AG04450 (cell line): ENCODE results near the gene DHX57. TPM values are rescaled to one million over a fixed set of nuclear protein-coding genes. Genes with fewer than 3 reads are reported as not detected.

Experiments
- CTCF ChIA-PET: fragments of 300-600, 350-600 bp; formaldehyde crosslinking; extraction: SDS; loops from one replicate; lab custom pipeline; 2022; ENCODE audit warnings: antibody characterized with exemption, inconsistent platforms; lab: Charles Lee
- POLR2A ChIA-PET: fragments of 350-600 bp; formaldehyde crosslinking; extraction: SDS; loops from one replicate; lab custom pipeline; 2021; ENCODE audit warnings: antibody characterized with exemption, inconsistent platforms; lab: Yijun Ruan, JAX
- DNase-seq: peaks from one replicate; pipeline ENCODE4 v3.0.0-alpha.2; 2011; ENCODE audit warnings: low read depth, low spot score
- H3K27ac ChIP-seq: one replicate; pipeline ENCODE4 v1.5.1; 2012; ENCODE audit warnings: low read depth, low read length, control low read depth
- H3K27me3 ChIP-seq: one replicate; pipeline ENCODE4 v1.6.0; 2012; ENCODE audit warnings: low read length; ENCODE audit not compliant: control insufficient read depth, insufficient read depth
- H3K4me3 ChIP-seq: 2 replicates; pipeline ENCODE4 v1.5.1; 2011; ENCODE audit warnings: mild to moderate bottlenecking, low read depth, low read length, control low read depth
- H3K9me3 ChIP-seq: 2 replicates; pipeline ENCODE4 v1.5.1; 2012; ENCODE audit warnings: low read length; ENCODE audit not compliant: control insufficient read depth, insufficient read depth
- polyA plus RNA-seq: library from polyadenylated mRNA; depleted of rRNA; stranded (reverse); fragments of >200 nt; gene quantifications from 2 replicates; pipeline ENCODE4 v1.2.3, GENCODE V29; 2011
- TF ChIP-seq, protein P1 (sequence below): IDR thresholded peaks from 2 replicates; pipeline ENCODE4 v1.5.1; 2011; ENCODE audit warnings: low read depth, low read length, control low read depth, inconsistent platforms

DHX57 gene
- polyA plus RNA-seq, 1 experiment: 23.3 TPM

DNA sequence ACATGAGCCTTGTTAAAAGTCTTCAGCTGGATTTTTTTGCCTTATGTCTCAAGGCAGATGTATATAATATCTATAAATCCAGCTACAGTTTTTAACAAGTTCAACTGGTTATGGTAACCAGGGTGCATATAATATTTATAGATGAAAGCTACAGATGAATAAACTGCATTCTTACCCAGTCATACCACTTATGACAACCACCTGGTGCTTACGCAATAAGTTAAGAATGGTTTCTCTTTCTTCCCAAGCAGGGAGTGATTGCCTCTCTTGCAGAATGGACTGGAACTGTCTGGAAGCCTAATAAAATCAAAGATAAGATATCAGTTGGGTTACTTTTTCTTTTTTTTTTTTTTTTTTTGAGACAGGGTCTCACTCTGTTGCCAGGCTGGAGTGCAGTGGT, 19.6 kb downstream of the DHX57 start:
- CTCF ChIA-PET: interaction anchor here (0.7 to 1.4 kb wide), 3 partner anchors 21 to 373 kb away, joined by 3 to 7 read pairs (median 3); no protein-coding TSS in a partner anchor
- H3K9me3 ChIP-seq: no peaks in the 10 kb centered on the region
- TF ChIP-seq, protein P1, sequence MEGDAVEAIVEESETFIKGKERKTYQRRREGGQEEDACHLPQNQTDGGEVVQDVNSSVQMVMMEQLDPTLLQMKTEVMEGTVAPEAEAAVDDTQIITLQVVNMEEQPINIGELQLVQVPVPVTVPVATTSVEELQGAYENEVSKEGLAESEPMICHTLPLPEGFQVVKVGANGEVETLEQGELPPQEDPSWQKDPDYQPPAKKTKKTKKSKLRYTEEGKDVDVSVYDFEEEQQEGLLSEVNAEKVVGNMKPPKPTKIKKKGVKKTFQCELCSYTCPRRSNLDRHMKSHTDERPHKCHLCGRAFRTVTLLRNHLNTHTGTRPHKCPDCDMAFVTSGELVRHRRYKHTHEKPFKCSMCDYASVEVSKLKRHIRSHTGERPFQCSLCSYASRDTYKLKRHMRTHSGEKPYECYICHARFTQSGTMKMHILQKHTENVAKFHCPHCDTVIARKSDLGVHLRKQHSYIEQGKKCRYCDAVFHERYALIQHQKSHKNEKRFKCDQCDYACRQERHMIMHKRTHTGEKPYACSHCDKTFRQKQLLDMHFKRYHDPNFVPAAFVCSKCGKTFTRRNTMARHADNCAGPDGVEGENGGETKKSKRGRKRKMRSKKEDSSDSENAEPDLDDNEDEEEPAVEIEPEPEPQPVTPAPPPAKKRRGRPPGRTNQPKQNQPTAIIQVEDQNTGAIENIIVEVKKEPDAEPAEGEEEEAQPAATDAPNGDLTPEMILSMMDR: no peak
- H3K4me3 ChIP-seq: no peak overlapping the region
- peak; percentile 2 for DNase-seq
- POLR2A ChIA-PET: interaction anchor here (0.7 to 1.5 kb wide), 2 partner anchors 105 to 347 kb away, joined by 5 to 6 read pairs; partner anchors contain the start of gene SRSF7
- H3K27ac ChIP-seq: no peak overlapping the region
- no peaks in the 10 kb centered on the region for H3K27me3 ChIP-seq

DNA sequence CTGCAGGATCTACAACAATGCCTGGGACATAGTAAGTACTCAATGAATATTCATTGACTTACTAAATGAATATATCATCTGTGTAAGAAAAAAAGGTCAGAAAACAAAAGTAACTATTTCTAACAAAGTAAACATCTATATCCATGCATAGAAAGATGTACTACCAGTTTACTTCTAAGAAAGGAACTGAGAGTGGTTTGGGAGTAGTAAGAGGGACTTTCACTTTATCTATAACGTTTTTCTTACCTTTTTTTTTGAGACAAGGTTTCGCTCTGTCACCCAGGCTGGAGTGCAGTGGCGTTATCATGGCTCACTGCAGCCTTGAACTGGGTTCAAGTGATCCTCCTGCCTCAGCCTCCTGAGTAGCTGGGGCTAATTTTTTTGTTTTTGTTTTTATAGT, 25.7 kb downstream of the DHX57 start:
- Histone ChIP-seq H3K4me3 (no peak overlapping the region), H3K27ac (no peak overlapping the region), H3K9me3 (no peaks in the 10 kb centered on the region), H3K27me3 (no peaks in the 10 kb centered on the region)
- ChIA-PET POLR2A (no interaction called here), CTCF (interaction anchor here (1.5 kb wide), 1 partner anchor 15 kb away, joined by 3 read pairs; no protein-coding TSS in a partner anchor)
- TF ChIP-seq, protein P1: no peak
- DNase-seq: no peak

DNA sequence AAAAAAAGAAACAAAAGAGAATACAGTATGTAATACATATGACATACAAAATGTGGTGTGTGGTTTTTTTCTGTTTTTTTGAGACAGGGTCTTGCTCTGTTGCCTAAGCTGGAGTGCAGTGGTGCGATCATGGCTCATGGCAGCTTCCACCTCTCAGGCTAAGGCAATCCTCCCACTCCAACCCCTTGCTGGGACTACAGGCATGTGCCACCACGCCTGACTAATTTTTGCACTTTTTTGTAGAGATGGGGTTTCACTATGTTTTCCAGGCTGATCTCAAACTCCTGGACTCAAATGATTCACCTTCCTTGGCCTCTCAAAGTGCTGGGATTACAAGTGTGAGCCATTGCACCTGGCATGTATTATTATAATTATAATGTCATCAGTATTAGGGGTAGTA, 38.9 kb downstream of the DHX57 start:
- no peaks in the 10 kb centered on the region for H3K27me3 ChIP-seq
- no peak overlapping the region for H3K4me3 ChIP-seq
- H3K27ac ChIP-seq: no peak overlapping the region
- TF ChIP-seq, protein P1: no peak
- H3K9me3 ChIP-seq: no peaks in the 10 kb centered on the region
- ChIA-PET POLR2A (no interaction called here), CTCF (interaction anchor here (0.6 kb wide), 1 partner anchor 100 kb away, joined by 7 read pairs; no protein-coding TSS in a partner anchor)
- no peak for DNase-seq

DNA sequence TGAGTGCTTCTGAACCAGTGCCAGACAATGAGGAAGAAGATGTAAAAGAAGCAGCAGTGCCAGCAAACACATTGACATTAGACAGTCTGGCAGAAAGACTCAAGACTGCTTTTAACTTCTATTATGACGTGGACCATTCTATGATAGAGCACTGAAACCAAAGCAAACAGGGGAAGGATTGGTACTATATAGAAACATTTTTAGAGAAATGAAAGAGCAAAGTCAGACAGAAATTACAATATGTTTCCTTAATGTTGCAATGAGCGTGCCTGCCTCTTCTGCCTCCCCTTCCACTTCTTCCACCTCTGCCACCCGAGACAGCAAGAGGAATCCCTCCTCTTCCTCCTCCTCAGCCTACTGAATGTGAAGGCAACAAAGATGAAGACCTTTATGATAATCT, 39.7 kb downstream of the DHX57 start:
- no peaks in the 10 kb centered on the region for H3K9me3 ChIP-seq
- no peak for DNase-seq
- no peak overlapping the region for H3K4me3 ChIP-seq
- ChIA-PET CTCF (interaction anchor here (0.7 kb wide), 1 partner anchor 12 kb away, joined by 3 read pairs; no protein-coding TSS in a partner anchor), POLR2A (no interaction called here)
- TF ChIP-seq, protein P1: no peak
- H3K27me3 ChIP-seq: no peaks in the 10 kb centered on the region
- no peak overlapping the region for H3K27ac ChIP-seq

DNA sequence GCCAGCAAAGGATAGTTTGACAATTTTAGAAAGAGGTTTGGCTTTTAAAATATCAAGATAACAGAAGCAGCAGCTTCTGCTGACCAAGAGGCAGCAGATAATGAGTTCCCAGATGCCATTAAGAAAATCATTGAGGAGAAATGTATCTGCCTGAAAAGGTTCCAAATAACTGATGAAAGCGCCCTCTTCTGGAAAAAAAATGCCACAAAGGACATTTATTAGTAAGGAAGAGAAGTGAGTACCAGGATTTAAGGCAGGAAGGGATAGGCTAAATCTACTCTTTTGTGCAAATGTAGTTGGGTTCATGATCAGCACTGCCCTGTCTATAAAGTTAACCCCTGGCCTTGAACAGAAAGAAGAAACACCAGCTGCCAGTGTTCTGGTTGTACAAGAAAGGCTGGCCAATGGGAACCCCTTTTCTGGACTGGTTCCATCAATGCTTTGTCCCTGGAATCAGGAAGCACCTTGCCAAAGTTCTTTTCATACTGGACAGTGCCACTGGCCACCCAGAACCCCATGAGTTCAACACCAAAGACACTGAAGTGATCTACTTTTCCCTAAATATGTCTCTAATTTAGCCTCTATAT, 40.6 kb downstream of the DHX57 start:
- Histone ChIP-seq H3K4me3 (no peak overlapping the region), H3K9me3 (no peaks in the 10 kb centered on the region), H3K27ac (no peak overlapping the region), H3K27me3 (no peaks in the 10 kb centered on the region)
- TF ChIP-seq, protein P1: peak; percentile 50
- no peak for DNase-seq
- ChIA-PET POLR2A (interaction anchor here (3.8 kb wide), 1 partner anchor 85 kb away, joined by 20 read pairs; the partner anchor contains the start of gene SRSF7), CTCF (interaction anchor here (0.6 to 1.8 kb wide), 11 partner anchors 8 to 394 kb away, joined by 3 to 8 read pairs (median 3); partner anchors contain the start of genes DHX57 and MORN2)
